ENCODE results near the gene PARD3. TPM values are rescaled to one million over a fixed set of nuclear protein-coding genes. Genes with fewer than 3 reads are reported as not detected.

Gene PARD3
- total RNA-seq, 1 experiment from 2014 or later: 46.3 TPM

DNA sequence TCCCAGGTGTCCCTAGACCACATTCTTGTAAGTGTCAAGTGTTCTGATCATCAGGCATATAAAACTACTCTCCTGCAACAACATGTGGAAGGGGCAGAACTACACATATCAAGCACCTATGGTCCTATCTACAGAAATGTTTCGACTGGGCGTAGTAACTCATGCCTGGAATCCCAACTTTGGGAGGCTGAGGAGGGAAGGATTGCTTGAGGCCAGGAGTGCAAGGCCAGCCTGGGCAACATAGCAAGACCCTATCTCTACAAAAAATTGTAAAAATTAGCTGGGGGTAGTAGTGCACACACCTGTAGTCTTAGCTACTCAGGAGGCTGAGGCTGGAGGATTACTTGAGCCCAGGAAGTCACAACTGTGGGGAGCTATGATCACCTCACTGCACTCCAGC lies 244.2 kb downstream of the PARD3 start:
- Histone ChIP-seq H3K27me3 (ENCODE audit: insufficient read depth, low read length) (no peaks in the 10 kb centered on the region), H3K36me3 (ENCODE audit: control insufficient read depth in 1 of 2, insufficient read depth in 2 of 2, low read length in 2 of 2) (no peaks in the 10 kb centered on the region), H3K79me2 (ENCODE audit: insufficient read depth, low read length) (peaks cover 16% of the 10 kb centered on the region; the same call in 1 of the 2 replicates), H4K20me1 (ENCODE audit: insufficient read depth) (no peaks in the 10 kb centered on the region), H3K4me1 (ENCODE audit: control insufficient read depth in 1 of 2, insufficient read depth in 2 of 2, low read length in 2 of 2) (no peaks in the 10 kb centered on the region), H3K4me3 (replicated peaks in 1 of 2; ENCODE audit: low read depth in 1 of 2, low read length in 2 of 2) (no peak overlapping the region), H3K27ac (ENCODE audit: low read depth, low read length) (no peak overlapping the region), H3K9me2 (ENCODE audit: insufficient read depth) (no peaks in the 10 kb centered on the region), H2AFZ (ENCODE audit: low read depth, low read length, poor library complexity, severe bottlenecking) (no peak overlapping the region), H3K4me2 (ENCODE audit: low read length) (no peak overlapping the region), H3K9me3 (ENCODE audit: control insufficient read depth in 1 of 2, insufficient read depth in 1 of 2, low read depth in 1 of 2, low read length in 2 of 2) (no peaks in the 10 kb centered on the region), H3K9ac (ENCODE audit: low read length) (no peak overlapping the region)
- RAD21 ChIA-PET (ENCODE audit: low non-redundant PET in 1 of 2, low total read pairs in 2 of 2, uncharacterized antibody in 2 of 2, unreplicated experiment in 2 of 2): no interaction called here
- no peak for ATAC-seq
- POLR2A ChIA-PET: no interaction called here
- intact Hi-C loops (cut with micrococcal nuclease): no loop called here
- CTCF ChIA-PET: no interaction called here
- no peak for DNase-seq (ENCODE audit: low read depth, low spot score)
- BruUV-seq (replicated peaks): no TSS peak
- TF ChIP-seq SP1 (IDR thresholded peaks at IDR 0.05; ENCODE audit: low read depth) (no peak), TCF7L2 (IDR thresholded peaks at IDR 0.05; ENCODE audit: borderline replicate concordance, extremely low read depth, insufficient read depth, insufficient read length) (no peak), FOSL1 (IDR thresholded peaks at IDR 0.05; ENCODE audit: low read depth) (no peak), ZNF274 (IDR thresholded peaks at IDR 0.05; ENCODE audit: low read depth, low read length) (no peak), EGR1 (IDR thresholded peaks at IDR 0.05; ENCODE audit: low read depth) (no peak), ZBTB33 (IDR thresholded peaks at IDR 0.05; ENCODE audit: extremely low read depth, insufficient replicate concordance, low read length) (no peak), POLR2A (IDR thresholded peaks at IDR 0.05; ENCODE audit: borderline replicate concordance, extremely low read depth, insufficient read depth, insufficient read length) (no peak)
- TF ChIP-seq, protein P1, sequence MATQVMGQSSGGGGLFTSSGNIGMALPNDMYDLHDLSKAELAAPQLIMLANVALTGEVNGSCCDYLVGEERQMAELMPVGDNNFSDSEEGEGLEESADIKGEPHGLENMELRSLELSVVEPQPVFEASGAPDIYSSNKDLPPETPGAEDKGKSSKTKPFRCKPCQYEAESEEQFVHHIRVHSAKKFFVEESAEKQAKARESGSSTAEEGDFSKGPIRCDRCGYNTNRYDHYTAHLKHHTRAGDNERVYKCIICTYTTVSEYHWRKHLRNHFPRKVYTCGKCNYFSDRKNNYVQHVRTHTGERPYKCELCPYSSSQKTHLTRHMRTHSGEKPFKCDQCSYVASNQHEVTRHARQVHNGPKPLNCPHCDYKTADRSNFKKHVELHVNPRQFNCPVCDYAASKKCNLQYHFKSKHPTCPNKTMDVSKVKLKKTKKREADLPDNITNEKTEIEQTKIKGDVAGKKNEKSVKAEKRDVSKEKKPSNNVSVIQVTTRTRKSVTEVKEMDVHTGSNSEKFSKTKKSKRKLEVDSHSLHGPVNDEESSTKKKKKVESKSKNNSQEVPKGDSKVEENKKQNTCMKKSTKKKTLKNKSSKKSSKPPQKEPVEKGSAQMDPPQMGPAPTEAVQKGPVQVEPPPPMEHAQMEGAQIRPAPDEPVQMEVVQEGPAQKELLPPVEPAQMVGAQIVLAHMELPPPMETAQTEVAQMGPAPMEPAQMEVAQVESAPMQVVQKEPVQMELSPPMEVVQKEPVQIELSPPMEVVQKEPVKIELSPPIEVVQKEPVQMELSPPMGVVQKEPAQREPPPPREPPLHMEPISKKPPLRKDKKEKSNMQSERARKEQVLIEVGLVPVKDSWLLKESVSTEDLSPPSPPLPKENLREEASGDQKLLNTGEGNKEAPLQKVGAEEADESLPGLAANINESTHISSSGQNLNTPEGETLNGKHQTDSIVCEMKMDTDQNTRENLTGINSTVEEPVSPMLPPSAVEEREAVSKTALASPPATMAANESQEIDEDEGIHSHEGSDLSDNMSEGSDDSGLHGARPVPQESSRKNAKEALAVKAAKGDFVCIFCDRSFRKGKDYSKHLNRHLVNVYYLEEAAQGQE (IDR thresholded peaks at IDR 0.05; ENCODE audit: low read depth): no peak
- TF ChIP-seq, protein P2, sequence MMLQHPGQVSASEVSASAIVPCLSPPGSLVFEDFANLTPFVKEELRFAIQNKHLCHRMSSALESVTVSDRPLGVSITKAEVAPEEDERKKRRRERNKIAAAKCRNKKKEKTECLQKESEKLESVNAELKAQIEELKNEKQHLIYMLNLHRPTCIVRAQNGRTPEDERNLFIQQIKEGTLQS (IDR thresholded peaks at IDR 0.05): no peak
- TF ChIP-seq, protein P3, sequence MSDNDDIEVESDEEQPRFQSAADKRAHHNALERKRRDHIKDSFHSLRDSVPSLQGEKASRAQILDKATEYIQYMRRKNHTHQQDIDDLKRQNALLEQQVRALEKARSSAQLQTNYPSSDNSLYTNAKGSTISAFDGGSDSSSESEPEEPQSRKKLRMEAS (IDR thresholded peaks at IDR 0.05): no peak

Measured in HCT116 (cell line).